Measurements from ENCODE around the gene KCNB1.

KCNB1 gene

GRCh38 chr20:49384437-49385434, 97.7 kb downstream of the KCNB1 start:
- DNase-seq: peak; percentile 90

- peak; percentile 93 for DNase-seq
Measured at GRCh38 chr20:49381558-49382493, 100.6 kb downstream of the KCNB1 start.

- DNase-seq: no peak
Measured at GRCh38 chr20:49380337-49380780, 102.1 kb downstream of the KCNB1 start.

GRCh38 chr20:49379338-49379737, 103.1 kb downstream of the KCNB1 start:
- DNase-seq: no peak

- no peak for DNase-seq
Measured at GRCh38 chr20:49377326-49377725, 105.1 kb downstream of the KCNB1 start.

- DNase-seq: no peak
Measured at GRCh38 chr20:49375170-49375569, 107.3 kb downstream of the KCNB1 start.

- no peak for DNase-seq
Measured at GRCh38 chr20:49372095-49372734, 110.3 kb downstream of the KCNB1 start.

- no peak for DNase-seq
Measured at GRCh38 chr20:49368596-49368995, 113.9 kb downstream of the KCNB1 start.

GRCh38 chr20:49367113-49367512, 115.4 kb downstream of the KCNB1 start:
- no peak for DNase-seq

- no peak for DNase-seq
Measured at GRCh38 chr20:49366687-49367086, 115.8 kb downstream of the KCNB1 start.

GRCh38 chr20:49361862-49362660, 120.4 kb downstream of the KCNB1 start:
- DNase-seq: no peak

- no peak for DNase-seq
Measured at GRCh38 chr20:49360242-49360968, 122.1 kb downstream of the KCNB1 start.

GRCh38 chr20:49356676-49357075, 125.8 kb downstream of the KCNB1 start:
- DNase-seq: peak; percentile 30

GRCh38 chr20:49354673-49355072, 127.8 kb downstream of the KCNB1 start:
- no peak for DNase-seq

GRCh38 chr20:49353348-49353747, 129.1 kb downstream of the KCNB1 start:
- no peak for DNase-seq

- no peak for DNase-seq
Measured at GRCh38 chr20:49352751-49353150, 129.7 kb downstream of the KCNB1 start.

- DNase-seq: no peak
Measured at GRCh38 chr20:49351775-49352174, 130.7 kb downstream of the KCNB1 start.

GRCh38 chr20:49349694-49350252, 132.7 kb downstream of the KCNB1 start:
- no peak for DNase-seq

- DNase-seq: no peak
Measured at GRCh38 chr20:49349078-49349477, 133.4 kb downstream of the KCNB1 start.

- DNase-seq: no peak
Measured at GRCh38 chr20:49348563-49348962, 133.9 kb downstream of the KCNB1 start.

- DNase-seq: no peak
Measured at GRCh38 chr20:49347156-49347555, 135.3 kb downstream of the KCNB1 start.
